ENCODE data around the gene OSTF1. TPM values are rescaled to one million over a fixed set of nuclear protein-coding genes. Genes with fewer than 3 reads are reported as not detected.

The OSTF1 gene
- total RNA-seq, 4 donors from 2014 or later, result 0.60 to 37.8 (median 19.0) TPM

DNA sequence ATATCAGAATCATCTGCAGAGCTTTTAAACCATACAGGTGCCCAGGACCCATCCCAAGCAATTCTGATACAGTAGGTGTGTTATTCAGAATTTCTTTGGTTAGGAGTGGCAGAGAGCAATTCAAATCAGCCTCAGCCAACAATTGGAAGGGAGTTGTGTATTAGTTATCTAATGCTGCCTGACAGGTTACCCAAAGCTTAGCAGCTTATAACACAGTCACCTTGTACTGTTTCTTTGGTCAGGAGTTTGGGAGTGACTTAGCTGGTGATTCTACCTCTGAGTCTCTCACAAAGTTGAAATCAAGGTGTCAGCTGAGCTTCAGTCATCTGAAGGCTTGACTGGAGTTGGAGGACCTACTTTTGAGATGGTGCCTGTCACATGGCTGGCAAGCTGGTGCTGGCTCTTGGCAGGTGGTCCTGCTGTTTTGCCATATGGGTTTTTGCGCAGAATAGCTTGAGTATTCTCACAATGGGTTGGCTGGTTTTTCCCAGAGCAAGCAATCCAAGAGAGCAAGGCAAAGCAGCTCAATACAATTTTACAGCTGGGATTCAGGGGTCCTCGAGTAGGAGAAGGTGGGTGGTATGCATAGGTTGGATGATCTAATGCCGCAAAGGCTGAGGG, 41.5 kb upstream of the OSTF1 start:
- H3K9me3 ChIP-seq, result no peaks in the 10 kb centered on the region
- TF ChIP-seq POLR2A (IDR thresholded peaks at IDR 0.05), result no peak
- no peak for TF ChIP-seq POLR2AphosphoS5 (IDR thresholded peaks at IDR 0.05)
- no peak for TF ChIP-seq EP300 (IDR thresholded peaks at IDR 0.05; ENCODE audit: low read depth)
- no peak for TF ChIP-seq CTCF (IDR thresholded peaks at IDR 0.05)
- no peaks in the 10 kb centered on the region for H3K36me3 ChIP-seq
- no peak overlapping the region for H3K4me3 ChIP-seq
- H3K27me3 ChIP-seq, result no peaks in the 10 kb centered on the region
- 90 to 100% methylated on average over 2 to 3 of the region's 3 CpGs for WGBS, 2 donors (ENCODE audit: low coverage in 1 of 2)
- intact Hi-C loops (cut with DNase I; ENCODE audit: low total_unique reads) (no loop called here), in situ Hi-C loops (cut with MboI; ENCODE audit: low pct_ligation_motif_present in 1 of 4, low pct_unique_long_range_greater_than_20kb in 1 of 4, low sequenced_read_pairs in 3 of 4) (no loop called here)
- H3K4me1 ChIP-seq, result no peaks in the 10 kb centered on the region
- no peak for DNase-seq
- no peak overlapping the region for H3K27ac ChIP-seq

- Histone ChIP-seq H3K27me3 (no peaks in the 10 kb centered on the region), H3K4me1 (no peaks in the 10 kb centered on the region), H3K9me3 (no peaks in the 10 kb centered on the region), H3K27ac (no peak overlapping the region), H3K4me3 (no peak overlapping the region), H3K36me3 (no peaks in the 10 kb centered on the region)
- no peak for DNase-seq
- in situ Hi-C loops (cut with MboI; ENCODE audit: low pct_ligation_motif_present in 1 of 4, low pct_unique_long_range_greater_than_20kb in 1 of 4, low sequenced_read_pairs in 3 of 4) (no loop called here), intact Hi-C loops (cut with DNase I; ENCODE audit: low total_unique reads) (no loop called here)
- TF ChIP-seq POLR2AphosphoS5 (IDR thresholded peaks at IDR 0.05), result no peak
- no peak for TF ChIP-seq EP300 (IDR thresholded peaks at IDR 0.05; ENCODE audit: low read depth)
- no peak for TF ChIP-seq CTCF (IDR thresholded peaks at IDR 0.05)
- no peak for TF ChIP-seq POLR2A (IDR thresholded peaks at IDR 0.05)
- 0 to 48% methylated on average over 1 to 2 of the region's 2 CpGs for WGBS, 2 donors (ENCODE audit: low coverage in 1 of 2)
These were observed 40.8 kb upstream of the OSTF1 start for GRCh38 chr9:75047506-75047905.

DNA sequence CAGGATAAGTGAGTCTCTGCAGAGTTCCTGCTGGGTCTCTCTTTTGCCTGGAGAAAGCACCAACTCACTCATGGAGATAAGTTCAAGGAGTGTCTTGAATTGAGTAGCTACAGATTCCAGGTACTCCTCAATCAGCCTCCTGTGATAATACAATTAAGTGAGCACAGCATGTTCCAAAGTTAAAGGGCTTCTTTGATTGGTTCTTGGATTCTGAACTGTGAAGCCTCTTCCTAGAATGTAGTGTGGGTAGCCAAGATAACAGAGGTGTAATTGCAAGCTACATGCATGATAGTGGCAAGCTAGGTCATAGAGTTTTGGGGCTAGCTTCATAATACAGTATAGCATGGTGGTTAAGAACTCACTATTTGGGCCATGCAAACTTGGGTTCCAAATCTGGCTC, 37.0 kb upstream of the OSTF1 start:
- intact Hi-C loops (cut with DNase I; ENCODE audit: low total_unique reads), result no loop called here
- TF ChIP-seq CTCF (IDR thresholded peaks at IDR 0.05) (no peak), POLR2A (IDR thresholded peaks at IDR 0.05) (no peak), POLR2AphosphoS5 (IDR thresholded peaks at IDR 0.05) (no peak), EP300 (IDR thresholded peaks at IDR 0.05; ENCODE audit: low read depth) (no peak)
- Histone ChIP-seq H3K9me3 (no peaks in the 10 kb centered on the region), H3K4me1 (no peaks in the 10 kb centered on the region), H3K27me3 (no peaks in the 10 kb centered on the region), H3K36me3 (no peaks in the 10 kb centered on the region), H3K27ac (no peak overlapping the region), H3K4me3 (no peak overlapping the region)
- in situ Hi-C loops (cut with MboI; ENCODE audit: low pct_ligation_motif_present in 1 of 4, low pct_unique_long_range_greater_than_20kb in 1 of 4, low sequenced_read_pairs in 3 of 4), result no loop called here
- DNase-seq, result no peak

GRCh38 chr9:75053869-75054268, 34.4 kb upstream of the OSTF1 start:
- H3K27me3 ChIP-seq, result no peaks in the 10 kb centered on the region
- TF ChIP-seq POLR2A (IDR thresholded peaks at IDR 0.05) (no peak), CTCF (IDR thresholded peaks at IDR 0.05) (no peak), EP300 (IDR thresholded peaks at IDR 0.05; ENCODE audit: low read depth) (no peak), POLR2AphosphoS5 (IDR thresholded peaks at IDR 0.05) (no peak)
- no peak for DNase-seq
- no peak overlapping the region for H3K27ac ChIP-seq
- WGBS, 2 donors (ENCODE audit: low coverage in 1 of 2), result 92% methylated on average over 1 of the region's 1 CpG; no CpG with 5 or more reads in 1 of the 2 donors
- H3K36me3 ChIP-seq, result no peaks in the 10 kb centered on the region
- in situ Hi-C loops (cut with MboI; ENCODE audit: low pct_ligation_motif_present in 1 of 4, low pct_unique_long_range_greater_than_20kb in 1 of 4, low sequenced_read_pairs in 3 of 4) (no loop called here), intact Hi-C loops (cut with DNase I; ENCODE audit: low total_unique reads) (no loop called here)
- H3K4me3 ChIP-seq, result no peak overlapping the region
- H3K4me1 ChIP-seq, result no peaks in the 10 kb centered on the region
- H3K9me3 ChIP-seq, result no peaks in the 10 kb centered on the region
